HG03520 (cell line): ENCODE data around the gene TRIM34.
"Not testable (repeated sequence)": the region's sequence is repeated elsewhere in the genome, so short reads cannot be mapped to it uniquely, and the experiment has no call there.

Source experiments
- ATAC-seq: cut with Tn5 transposase; IDR thresholded peaks from one replicate; pipeline ENCODE4 v1.9.1; 2021; ENCODE audit warnings: mild to moderate bottlenecking, moderate library complexity; ENCODE audit not compliant: unreplicated experiment

Gene TRIM34, protein sequence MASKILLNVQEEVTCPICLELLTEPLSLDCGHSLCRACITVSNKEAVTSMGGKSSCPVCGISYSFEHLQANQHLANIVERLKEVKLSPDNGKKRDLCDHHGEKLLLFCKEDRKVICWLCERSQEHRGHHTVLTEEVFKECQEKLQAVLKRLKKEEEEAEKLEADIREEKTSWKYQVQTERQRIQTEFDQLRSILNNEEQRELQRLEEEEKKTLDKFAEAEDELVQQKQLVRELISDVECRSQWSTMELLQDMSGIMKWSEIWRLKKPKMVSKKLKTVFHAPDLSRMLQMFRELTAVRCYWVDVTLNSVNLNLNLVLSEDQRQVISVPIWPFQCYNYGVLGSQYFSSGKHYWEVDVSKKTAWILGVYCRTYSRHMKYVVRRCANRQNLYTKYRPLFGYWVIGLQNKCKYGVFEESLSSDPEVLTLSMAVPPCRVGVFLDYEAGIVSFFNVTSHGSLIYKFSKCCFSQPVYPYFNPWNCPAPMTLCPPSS

DNA sequence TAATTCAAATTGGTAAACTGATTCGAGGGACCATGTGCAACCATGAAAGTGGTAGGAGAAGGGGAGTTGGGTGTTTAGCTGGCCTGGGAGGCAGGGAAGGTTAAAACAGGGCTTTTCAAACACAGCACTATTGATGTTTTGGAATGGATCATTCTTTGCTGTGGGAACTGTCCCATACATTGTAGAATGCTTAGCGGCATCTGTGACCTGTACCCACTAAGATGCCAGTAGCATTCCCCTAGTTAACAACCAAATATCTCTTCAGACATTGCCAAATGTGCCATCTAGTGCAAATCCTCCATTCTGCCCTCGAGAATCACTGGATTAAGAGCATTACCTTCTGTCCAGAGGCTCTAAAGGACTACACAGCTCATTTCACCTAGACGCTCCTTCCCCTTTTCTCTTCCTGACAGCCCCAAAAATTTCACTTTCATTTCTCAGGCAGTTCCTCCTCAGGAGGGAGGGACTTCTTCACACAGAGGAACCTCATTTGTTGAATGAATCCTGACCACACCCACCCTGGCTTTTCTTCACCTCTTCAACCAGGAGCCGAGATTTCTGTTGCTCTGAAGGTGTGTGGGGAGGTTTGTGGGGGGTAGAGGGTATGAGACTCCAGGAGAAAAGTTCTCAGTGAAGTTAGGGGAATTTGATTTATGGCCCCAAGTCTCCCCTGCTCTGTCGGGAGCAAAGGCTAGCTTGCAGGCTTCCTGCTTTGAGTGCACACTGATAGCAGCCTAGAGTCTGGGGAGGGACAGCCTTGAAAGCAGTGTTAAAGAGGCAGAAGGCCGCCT is at the start of gene TRIM34:
TSS of gene TRIM34 (plus strand) at position 513 of the 791 bp plus-strand sequence. CDS start 7,331 bp downstream, outside the sequence.
- ATAC-seq = peak; percentile 96

DNA sequence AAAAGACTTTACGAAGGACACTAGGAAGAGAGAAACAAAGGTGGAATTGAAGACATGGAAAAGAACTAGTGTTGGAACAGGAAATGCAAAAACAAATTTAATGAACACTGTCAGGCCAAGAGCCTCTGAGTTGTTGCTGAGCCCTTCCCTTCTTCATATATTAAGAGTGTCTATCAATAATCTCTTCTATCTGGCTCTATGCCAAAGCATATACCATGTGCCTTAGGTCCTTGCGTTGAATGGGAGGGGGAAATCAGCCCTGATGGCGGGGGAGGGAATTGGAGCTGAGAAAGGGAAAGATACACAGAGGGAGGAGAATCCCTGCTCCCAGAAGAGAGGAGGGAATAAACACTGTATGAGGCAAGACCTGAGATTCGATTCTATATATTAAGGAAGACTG is 49.6 kb upstream of the TRIM34 start:
- ATAC-seq = no peak

DNA sequence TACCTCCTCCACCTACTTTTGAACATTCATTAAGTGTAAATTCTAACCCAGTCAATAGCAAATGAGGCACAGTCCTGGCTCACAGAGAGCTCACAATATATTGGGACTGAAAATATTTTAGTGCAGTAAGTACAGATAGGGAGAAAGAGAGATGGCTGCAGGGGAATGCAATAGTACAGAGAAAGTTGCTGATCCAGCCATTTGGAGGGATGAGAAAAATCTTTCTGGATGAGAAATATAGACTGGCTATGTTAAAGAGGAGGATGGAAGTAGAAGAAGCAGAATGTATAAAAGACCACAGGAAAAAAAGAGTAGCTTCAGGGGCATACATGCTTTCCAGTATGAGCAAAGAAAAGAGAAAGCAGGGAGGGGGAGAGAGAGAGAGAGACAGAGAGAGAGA is 47.7 kb upstream of the TRIM34 start:
- no peak for ATAC-seq

DNA sequence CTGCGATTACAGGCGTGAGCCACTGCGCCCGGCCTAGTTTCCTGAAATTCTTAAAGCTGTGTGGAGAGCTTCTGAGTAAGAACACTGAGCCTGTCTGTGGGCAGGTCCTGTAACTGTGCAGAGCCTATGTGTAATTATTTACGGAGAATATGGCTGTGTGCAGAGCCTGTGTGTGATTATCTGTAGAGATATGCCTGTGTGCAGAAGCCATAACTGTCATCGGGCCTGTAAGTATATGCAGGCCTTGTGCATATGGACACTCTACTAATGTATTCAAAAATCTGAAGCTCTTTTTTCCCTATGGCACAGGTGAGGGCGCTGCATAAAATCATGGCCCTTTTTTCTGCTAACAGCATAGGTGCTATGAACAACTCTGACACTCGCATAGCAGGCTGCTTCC is 44.2 kb upstream of the TRIM34 start, which contains the start of gene OR52B6:
TSS of gene OR52B6 (plus strand) at position 301 of the 400 bp plus-strand sequence. CDS start at position 301, 0 bp downstream.
- ATAC-seq = no peak

DNA sequence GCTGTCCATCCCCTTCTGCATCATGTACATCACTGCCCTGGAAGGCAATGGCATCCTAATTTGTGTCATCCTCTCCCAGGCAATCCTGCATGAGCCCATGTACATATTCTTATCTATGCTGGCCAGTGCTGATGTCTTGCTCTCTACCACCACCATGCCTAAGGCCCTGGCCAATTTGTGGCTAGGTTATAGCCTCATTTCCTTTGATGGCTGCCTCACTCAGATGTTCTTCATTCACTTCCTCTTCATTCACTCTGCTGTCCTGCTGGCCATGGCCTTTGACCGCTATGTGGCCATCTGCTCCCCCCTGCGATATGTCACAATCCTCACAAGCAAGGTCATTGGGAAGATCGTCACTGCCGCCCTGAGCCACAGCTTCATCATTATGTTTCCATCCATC is 43.8 kb upstream of the TRIM34 start:
- ATAC-seq = no peak

DNA sequence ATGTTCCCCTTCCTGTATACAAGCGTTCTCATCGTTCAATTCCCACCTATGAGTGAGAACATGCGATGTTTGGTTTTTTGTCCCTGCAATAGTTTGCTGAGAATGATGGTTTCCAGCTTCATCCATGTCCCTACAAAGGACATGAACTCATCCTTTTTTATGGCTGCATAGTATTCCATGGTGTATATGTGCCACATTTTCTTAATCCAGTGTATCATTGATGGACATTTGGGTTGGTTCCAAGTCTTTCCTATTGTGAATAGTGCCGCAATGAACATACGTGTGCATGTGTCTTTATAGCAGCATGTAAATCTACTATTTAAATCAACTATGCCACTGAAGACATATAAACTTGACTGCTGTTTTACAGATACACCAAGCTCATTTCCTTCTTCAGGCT is 40.3 kb upstream of the TRIM34 start:
- not testable (repeated sequence) for ATAC-seq

DNA sequence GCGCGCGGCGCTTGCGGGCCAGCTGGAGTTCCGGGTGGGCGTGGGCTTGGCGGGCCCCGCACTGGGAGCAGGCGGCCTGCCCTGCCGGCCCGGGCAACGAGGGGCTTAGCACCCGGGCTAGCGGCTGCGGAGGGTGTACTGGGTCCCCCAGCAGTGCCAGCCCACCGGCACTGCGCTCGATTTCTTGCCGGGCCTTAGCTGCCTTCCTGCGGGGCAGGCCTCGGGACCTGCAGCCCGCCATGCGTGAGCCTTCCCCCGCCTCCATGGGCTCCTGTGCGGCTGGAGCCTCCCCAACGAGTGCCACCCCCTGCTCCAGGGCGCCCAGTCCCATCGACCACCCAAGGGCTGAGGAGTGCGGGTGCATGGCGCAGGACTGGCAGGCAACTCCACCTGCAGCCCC is 34.9 kb upstream of the TRIM34 start:
- not testable (repeated sequence) for ATAC-seq

DNA sequence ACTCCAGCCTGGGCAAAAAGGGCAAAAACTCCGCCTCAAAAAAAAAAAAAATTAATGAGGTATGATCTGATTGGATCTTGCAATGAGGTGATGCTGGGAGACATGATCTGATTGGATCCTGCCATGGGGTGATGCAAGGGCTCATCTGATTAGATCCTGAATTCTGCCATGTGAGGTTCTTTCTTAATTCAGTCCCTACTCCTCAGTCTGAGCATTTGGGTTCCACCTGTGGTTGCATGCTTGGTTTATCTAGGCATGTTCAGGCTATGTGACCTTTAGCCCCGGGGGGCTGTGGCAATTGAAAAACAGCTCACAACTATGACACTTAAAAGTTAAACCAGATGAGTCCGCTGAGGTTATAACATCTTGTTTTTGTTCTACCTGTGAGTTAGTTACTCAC is 33.2 kb upstream of the TRIM34 start:
- no peak for ATAC-seq

DNA sequence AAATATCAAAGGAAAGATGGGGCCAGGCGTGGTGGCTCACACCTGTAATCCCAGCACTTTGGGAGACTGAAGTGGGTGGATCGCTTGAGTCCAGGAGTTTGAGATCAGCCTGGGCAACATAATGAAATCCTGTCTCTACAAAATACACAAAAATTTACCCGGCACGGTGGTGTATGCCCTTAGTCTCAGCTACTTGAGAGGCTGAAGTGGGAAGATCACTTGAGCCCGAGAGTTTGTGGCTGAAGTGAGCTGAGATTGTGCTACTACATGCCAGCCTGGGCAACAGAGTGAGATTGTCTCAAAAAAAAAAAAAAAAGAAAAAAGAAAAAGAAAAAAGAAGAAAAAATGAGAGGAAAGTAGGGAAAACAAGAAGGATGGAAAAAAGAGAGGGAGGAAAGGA is 32.2 kb upstream of the TRIM34 start:
- no peak for ATAC-seq

DNA sequence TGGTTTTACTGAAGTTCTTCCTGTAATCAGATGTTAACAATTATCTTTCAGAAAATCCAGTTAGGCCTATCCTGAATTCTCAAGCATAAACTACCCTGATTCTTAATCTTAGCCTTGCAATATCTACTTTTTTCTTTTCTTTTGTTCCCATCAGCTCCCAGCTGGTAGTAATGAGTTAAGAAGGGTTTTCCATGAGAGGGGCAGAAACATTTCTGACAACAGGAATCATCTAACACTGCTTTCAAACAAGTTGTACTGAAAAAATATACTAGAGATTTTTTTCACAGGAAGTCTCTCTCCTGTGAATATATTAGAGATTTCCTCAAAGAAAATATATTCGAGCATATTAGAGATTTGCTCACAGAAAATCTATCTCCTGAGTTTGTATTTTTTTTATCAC is 31.7 kb upstream of the TRIM34 start:
- no peak for ATAC-seq

DNA sequence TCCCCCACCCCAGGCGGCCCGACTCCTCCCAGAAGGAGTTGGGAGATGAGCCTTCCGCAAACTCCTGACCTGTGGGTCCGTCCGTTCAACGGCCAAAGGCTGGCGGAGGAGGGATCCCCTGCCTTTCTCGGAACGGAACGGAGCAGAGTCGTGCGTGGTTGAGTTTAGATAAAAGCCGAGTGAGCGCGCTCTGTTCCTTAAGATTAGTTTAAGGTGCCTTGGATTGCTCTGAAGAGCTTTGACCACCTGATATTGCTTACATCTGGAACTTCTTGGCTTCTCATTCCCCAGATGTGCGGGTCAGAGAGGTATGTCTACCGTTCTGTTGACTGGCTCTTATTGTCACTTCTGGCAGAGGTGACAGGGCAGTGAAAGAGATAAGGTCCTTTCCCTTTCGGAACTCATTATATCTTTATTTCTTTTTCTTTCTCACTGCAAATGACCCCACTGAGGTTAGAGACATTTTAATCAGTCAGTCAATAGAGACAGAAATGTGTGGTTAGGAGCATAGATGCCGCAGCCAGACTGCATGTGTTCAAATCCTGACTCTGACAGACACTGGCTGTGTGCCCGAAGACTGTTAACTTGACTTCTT is 28.1 kb upstream of the TRIM34 start, which contains the start of gene TRIM6:
TSS of gene TRIM6 (plus strand) at position 31 of the 595 bp plus-strand sequence. CDS start at position 292, 261 bp downstream.
- ATAC-seq = no peak

DNA sequence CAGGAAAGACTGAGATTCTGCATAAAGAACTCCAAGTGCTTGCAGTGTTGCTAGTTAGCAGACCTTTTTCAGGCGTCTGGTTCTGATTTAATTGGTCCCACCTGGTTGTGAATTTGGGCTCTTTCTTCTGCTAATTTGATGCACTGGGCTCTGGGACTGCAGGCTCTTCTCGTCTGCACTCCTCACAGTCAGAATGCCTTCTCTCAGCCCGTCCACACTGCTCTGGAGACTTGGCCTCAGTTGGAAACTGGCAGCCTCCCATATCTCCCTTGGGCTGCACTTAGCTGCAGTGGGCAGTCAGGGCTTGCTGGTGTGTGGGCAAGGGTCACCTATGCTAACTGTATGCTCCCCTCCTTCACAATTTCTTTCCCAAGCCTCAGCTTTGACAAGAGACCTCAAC is 26.8 kb upstream of the TRIM34 start:
- no peak for ATAC-seq

DNA sequence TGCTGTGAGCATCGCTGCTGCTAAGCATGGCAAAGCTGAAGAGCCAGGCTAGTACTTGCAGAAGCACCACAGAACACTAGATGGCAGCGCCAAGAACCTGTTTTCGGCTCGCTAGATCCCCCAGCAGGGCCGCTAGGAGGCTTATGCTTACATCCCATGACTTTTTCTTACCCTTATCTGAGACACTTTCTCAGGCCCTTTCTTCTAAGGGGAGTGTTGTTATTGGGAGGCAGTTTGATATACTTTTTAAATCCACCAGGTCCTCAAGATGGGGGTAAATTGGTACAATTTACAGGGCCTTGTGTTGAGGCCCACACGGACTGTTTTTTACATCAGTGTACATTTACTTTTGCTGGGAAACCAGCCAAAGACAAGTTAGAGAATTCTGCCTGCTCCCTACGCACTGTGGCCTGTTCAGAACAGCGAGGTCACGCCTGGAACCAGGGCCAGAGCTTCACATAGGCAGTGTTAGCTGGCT is 24.4 kb upstream of the TRIM34 start:
- ATAC-seq = peak; percentile 88

DNA sequence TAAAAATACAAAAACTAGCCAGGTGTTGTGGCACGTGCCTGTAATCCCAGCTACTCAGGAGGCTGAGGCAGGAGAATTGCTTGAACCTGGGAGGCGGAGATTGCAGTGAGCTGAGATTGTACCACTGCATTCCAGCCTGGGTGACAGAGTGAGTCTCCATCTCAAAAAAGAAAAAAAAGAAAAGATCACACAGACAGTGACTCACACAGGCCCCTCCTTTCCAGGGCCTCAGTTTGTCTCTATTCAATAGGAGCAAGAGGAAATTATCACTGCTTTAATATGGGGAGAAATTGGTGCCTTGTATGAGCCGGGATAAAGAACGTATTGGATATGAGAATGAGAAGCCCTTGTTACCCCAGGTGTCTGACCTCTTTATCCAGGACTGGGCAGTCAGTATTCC is 22.0 kb upstream of the TRIM34 start:
- not testable (repeated sequence) for ATAC-seq

DNA sequence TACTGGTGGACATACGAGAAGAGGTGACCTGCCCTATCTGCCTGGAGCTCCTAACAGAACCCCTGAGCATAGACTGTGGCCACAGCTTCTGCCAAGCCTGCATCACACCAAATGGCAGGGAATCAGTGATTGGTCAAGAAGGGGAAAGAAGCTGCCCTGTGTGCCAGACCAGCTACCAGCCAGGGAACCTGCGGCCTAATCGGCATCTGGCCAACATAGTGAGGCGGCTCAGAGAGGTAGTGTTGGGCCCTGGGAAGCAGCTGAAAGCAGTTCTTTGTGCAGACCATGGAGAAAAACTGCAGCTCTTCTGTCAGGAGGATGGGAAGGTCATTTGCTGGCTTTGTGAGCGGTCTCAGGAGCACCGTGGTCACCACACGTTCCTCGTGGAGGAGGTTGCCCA is 21.5 kb upstream of the TRIM34 start:
- ATAC-seq = no peak

DNA sequence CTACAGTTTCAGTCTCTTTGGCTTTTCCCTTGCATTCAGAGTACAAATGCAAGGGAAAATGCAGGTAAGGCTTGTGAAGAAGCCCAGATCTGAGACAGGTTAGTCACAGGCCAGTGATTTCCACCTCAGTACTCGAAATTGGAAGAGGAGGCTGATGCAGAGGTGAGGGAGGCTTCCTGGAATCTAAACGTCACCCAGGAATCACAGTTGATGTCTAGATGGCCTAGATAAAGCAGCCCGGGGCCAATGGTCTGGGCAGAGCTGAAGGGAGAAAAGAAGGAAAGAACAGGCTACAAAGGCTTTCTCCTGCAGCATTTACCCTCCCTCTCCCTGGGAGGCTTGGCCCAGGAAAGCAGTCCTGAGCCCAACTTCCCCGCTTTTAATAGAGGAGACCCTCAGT is 19.9 kb upstream of the TRIM34 start:
- no peak for ATAC-seq

DNA sequence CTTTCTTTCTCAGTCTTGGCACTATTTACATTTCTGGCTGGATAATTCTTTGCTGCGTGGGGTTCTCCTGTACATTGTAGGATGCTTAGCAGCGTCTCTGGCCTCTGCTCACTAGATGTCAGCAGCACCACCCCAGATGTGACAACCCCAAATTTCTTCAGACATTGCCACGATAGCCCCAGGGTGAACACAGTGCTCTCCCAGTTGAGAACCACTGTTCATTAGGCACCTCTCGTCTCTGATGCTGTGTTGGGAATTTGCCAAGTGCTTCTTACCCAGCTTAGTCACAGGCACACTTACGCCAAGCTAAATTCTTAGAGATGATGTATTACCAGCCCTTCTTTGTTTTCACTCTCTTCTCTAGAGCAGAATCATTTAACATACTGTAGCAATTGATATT is 19.0 kb upstream of the TRIM34 start:
- no peak for ATAC-seq

DNA sequence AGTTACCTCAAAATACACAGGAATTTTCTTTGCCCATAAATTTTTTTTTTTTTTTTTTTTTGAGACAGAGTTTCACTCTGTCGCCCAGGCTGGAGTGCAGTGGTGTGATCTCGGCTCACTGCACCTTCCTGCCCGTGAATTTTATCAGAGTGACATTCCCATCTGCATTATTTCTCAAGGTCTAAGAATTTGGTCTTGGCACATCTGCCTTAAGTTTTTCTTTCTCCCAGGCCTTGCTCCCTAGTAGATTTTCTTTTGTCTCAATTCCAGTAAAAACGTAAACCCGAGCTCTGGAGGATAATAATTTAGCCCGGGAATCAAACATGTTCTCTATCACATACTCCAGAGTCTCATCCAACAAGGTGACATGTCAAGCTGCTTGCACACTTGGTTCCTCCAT is 16.0 kb upstream of the TRIM34 start:
- ATAC-seq = no peak

DNA sequence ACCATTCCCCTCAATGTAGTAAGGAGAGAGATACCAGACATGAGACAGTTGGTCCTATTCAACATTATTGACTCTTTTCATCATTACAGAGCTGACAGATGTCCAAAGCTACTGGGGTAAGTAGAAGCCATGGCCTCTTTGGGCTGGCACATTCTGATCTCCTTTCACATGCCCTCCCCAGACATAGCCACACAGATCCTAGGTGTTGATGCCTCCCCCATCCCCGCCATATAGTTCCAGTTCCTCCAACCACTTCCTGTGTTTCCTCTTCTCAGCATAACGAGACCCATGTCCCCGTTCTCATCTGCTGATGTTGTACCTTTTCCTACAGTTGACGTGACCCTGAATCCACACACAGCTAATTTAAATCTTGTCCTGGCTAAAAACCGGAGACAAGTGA is 14.4 kb upstream of the TRIM34 start:
- ATAC-seq = no peak

DNA sequence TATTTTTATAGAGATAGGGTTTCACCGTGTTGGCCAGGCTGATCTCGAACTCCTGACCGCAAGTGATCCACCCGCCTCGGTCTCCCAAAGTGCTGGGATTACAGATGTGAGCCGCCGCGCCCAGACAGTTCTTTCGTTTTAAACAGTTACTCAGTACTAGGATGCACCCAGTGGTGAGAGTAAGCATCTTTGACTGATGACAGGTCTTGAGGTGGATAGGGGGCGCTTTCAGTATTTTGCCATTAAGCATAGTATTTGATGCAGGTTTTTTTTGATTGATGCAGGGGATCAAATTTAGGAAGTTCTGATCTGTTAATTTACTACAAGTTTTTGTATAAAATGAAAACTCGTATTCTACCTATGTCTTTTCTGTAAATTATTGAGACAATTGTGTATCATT is 13.2 kb upstream of the TRIM34 start:
- ATAC-seq = no peak

DNA sequence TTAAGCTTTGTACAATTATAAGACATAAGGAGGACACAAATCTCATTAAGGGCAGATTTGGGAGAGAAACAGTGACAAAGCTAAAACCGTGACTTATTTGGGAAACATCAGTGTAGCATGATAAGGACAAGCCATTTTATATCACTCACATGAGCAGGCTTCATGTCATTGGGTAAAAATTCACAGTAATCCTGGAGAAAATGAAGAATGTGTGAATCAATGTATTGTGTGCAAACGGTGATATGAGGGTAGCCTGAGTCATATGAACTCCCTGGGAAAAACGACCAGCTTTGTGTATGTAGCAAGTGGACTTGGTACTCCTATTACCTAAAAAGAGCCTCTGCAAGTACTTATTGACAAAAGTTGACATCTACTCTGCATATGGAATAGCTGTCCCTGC is 6.0 kb upstream of the TRIM34 start:
- ATAC-seq = no peak
